C4-2B (cell line): ENCODE results near the gene NR3C1.

ENCODE experiments used
- CTCF ChIP-seq: fragments of 450-650 bp; conservative IDR thresholded peaks from 2 replicates; pipeline ENCODE4 v1.5.1; 2017; ENCODE audit warnings: mild to moderate bottlenecking
- ZFX ChIP-seq: fragments of 450-650 bp; IDR thresholded peaks from 2 replicates; pipeline ENCODE4 v1.6.1; 2017

- TF ChIP-seq CTCF (no peak), ZFX (no peak)
Measured at GRCh38 chr5:143263272-143263810, 140.1 kb downstream of the NR3C1 start.
